H1 (cell line): ENCODE results near the gene FOXL1. TPM values are rescaled to one million over a fixed set of nuclear protein-coding genes. Genes with fewer than 3 reads are reported as not detected.

Source experiments
- CTCF ChIA-PET: fragments of 300-600 bp; sonication (Branson Sonifier 250); formaldehyde crosslinking; loops from one replicate; lab custom pipeline; 2021; ENCODE audit not compliant: partially characterized antibody; lab: Charles Lee
- POLR2A ChIA-PET: fragments of 300-600 bp; sonication (Branson Sonifier 250); formaldehyde crosslinking; loops from one replicate; lab custom pipeline; 2021; ENCODE audit warnings: inconsistent platforms; ENCODE audit not compliant: partially characterized antibody; lab: Charles Lee
- DNase-seq, 2 experiments: peaks; one replicate each; pipeline versions ENCODE4 v3.0.0 to v3.0.0-alpha.2; 2010 to 2022; ENCODE audit warnings: low spot score in 2 of 2, low read depth in 1 of 2, mixed read lengths in 1 of 2
- FAIRE-seq: peaks from 2 replicates; lab custom pipeline; 2011; peaks lifted over from hg19 to GRCh38; lab: Jason Lieb, UNC
- H2AFZ ChIP-seq: 2 replicates; pipeline ENCODE4 v1.8.1; 2012; ENCODE audit warnings: low read length, inconsistent platforms
- H2AK5ac ChIP-seq: 2 replicates; pipeline ENCODE4 v1.6.1; 2013; ENCODE audit warnings: low read depth, low read length
- H2BK120ac ChIP-seq: replicated peaks from 2 replicates; pipeline ENCODE3; 2013; ENCODE audit warnings: low read depth, low read length, inconsistent platforms
- H2BK12ac ChIP-seq: 2 replicates; pipeline ENCODE4 v1.6.1; 2013; ENCODE audit warnings: low read depth, low read length
- H2BK15ac ChIP-seq: 2 replicates; pipeline ENCODE4 v1.6.1; 2013; ENCODE audit warnings: low read length
- H2BK20ac ChIP-seq: 2 replicates; pipeline ENCODE4 v1.6.1; 2013; ENCODE audit warnings: low read length
- H2BK5ac ChIP-seq: 2 replicates; pipeline ENCODE4 v1.6.1; 2013; ENCODE audit warnings: low read depth, low read length
- H3K14ac ChIP-seq: 2 replicates; pipeline ENCODE4 v1.6.1; 2013; ENCODE audit warnings: inconsistent platforms; ENCODE audit not compliant: insufficient read length
- H3K18ac ChIP-seq: 2 replicates; pipeline ENCODE4 v1.6.1; 2013; ENCODE audit warnings: low read length; ENCODE audit errors: extremely low read depth
- H3K23ac ChIP-seq: 2 replicates; pipeline ENCODE4 v1.6.1; 2013; ENCODE audit warnings: inconsistent platforms; ENCODE audit not compliant: insufficient read length
- H3K23me2 ChIP-seq: 2 replicates; pipeline ENCODE4 v1.6.1; 2013; ENCODE audit warnings: low read depth, low read length
- H3K27ac ChIP-seq: 2 replicates; pipeline ENCODE4 v1.6.1; 2011; ENCODE audit warnings: low read depth, low read length, inconsistent platforms
- H3K27me3 ChIP-seq, 4 experiments: replicated peaks in 1 of 4; 1 replicate in 1 of 4; 2 replicates in 3 of 4; pipeline versions ENCODE4 v1.6.1 to v1.8.1; 2011 to 2013; ENCODE audit warnings: low read length in 3 of 4, mild to moderate bottlenecking in 3 of 4, inconsistent platforms in 2 of 4, mixed read lengths in 2 of 4, moderate library complexity in 1 of 4; ENCODE audit not compliant: control insufficient read depth in 3 of 4, insufficient read depth in 3 of 4; ENCODE audit errors: extremely low read depth in 1 of 4
- H3K36me3 ChIP-seq, 4 experiments: 2 replicates each; pipeline versions ENCODE4 v1.6.1 to v1.8.1; 2011 to 2013; ENCODE audit warnings: mild to moderate bottlenecking in 4 of 4, low read length in 3 of 4, moderate library complexity in 2 of 4, control low read depth in 1 of 4, inconsistent platforms in 1 of 4; ENCODE audit not compliant: insufficient read depth in 4 of 4, control insufficient read depth in 2 of 4
- H3K4ac ChIP-seq: replicated peaks from 2 replicates; pipeline ENCODE3; 2013; ENCODE audit warnings: low read length, low read depth, mixed read lengths, inconsistent platforms; ENCODE audit not compliant: insufficient read length
- H3K4me1 ChIP-seq, 4 experiments: replicated peaks in 1 of 4; 1 replicate in 1 of 4; 2 replicates in 3 of 4; pipeline versions ENCODE4 v1.6.1 to v1.8.1; 2011 to 2013; ENCODE audit warnings: low read length in 3 of 4, inconsistent platforms in 2 of 4, mixed read lengths in 1 of 4; ENCODE audit not compliant: insufficient read depth in 4 of 4, control insufficient read depth in 3 of 4
- H3K4me2 ChIP-seq, 2 experiments: 2 replicates each; pipeline versions ENCODE4 v1.6.1 to v1.8.1; 2011 to 2013; ENCODE audit warnings: low read depth in 2 of 2, low read length in 2 of 2, control low read depth in 1 of 2, inconsistent platforms in 1 of 2, mild to moderate bottlenecking in 1 of 2; ENCODE audit not compliant: insufficient read depth in 1 of 2
- H3K4me3 ChIP-seq, 4 experiments: fragments of 200-600, 300-600 bp in 1 of 4; sonication (generic), shearing (Covaris generic), sonication (Bioruptor Twin) in 1 of 4; 2 replicates each; pipeline versions ENCODE4 v1.5.1 to v1.8.1; 2011 to 2016; ENCODE audit warnings: low read length in 4 of 4, low read depth in 3 of 4, control low read depth in 2 of 4, inconsistent platforms in 2 of 4, mild to moderate bottlenecking in 2 of 4, mixed read lengths in 1 of 4, moderate library complexity in 1 of 4; ENCODE audit not compliant: insufficient read depth in 2 of 4; ENCODE audit errors: extremely low read depth in 1 of 4
- H3K56ac ChIP-seq: replicated peaks from 2 replicates; pipeline ENCODE3; 2013; ENCODE audit warnings: low read depth, mild to moderate bottlenecking, mixed read lengths, low read length, inconsistent platforms; ENCODE audit not compliant: insufficient read length
- H3K79me1 ChIP-seq: 2 replicates; pipeline ENCODE4 v1.6.1; 2013; ENCODE audit warnings: low read depth, low read length, control low read depth
- H3K79me2 ChIP-seq, 2 experiments: 2 replicates each; pipeline versions ENCODE4 v1.6.1 to v1.8.1; 2012 to 2013; ENCODE audit warnings: low read length in 2 of 2, mild to moderate bottlenecking in 2 of 2, inconsistent platforms in 1 of 2; ENCODE audit not compliant: insufficient read depth in 2 of 2, control insufficient read depth in 1 of 2
- H3K9ac ChIP-seq, 4 experiments: replicated peaks in 1 of 4; 1 replicate in 1 of 4; 2 replicates in 3 of 4; pipeline versions ENCODE4 v1.6.1 to v1.8.1; 2011 to 2013; ENCODE audit warnings: low read depth in 3 of 4, low read length in 3 of 4, control low read depth in 2 of 4, mild to moderate bottlenecking in 2 of 4, moderate library complexity in 2 of 4, inconsistent platforms in 1 of 4; ENCODE audit errors: extremely low read depth in 1 of 4
- H3K9me3 ChIP-seq, 2 experiments: 2 replicates each; pipeline versions ENCODE4 v1.6.1 to v1.8.1; 2012 to 2013; ENCODE audit warnings: mild to moderate bottlenecking in 2 of 2, moderate library complexity in 2 of 2, control low read depth in 1 of 2, inconsistent platforms in 1 of 2, low read depth in 1 of 2, low read length in 1 of 2, mixed read lengths in 1 of 2; ENCODE audit not compliant: insufficient read depth in 2 of 2
- H4K20me1 ChIP-seq, 2 experiments: replicated peaks in 1 of 2; 2 replicates each; pipeline versions ENCODE3 to v1.8.1; 2011 to 2013; ENCODE audit warnings: inconsistent platforms in 2 of 2, low read length in 2 of 2, mild to moderate bottlenecking in 1 of 2; ENCODE audit not compliant: insufficient read depth in 2 of 2, control insufficient read depth in 1 of 2
- H4K5ac ChIP-seq: 2 replicates; pipeline ENCODE4 v1.6.1; 2013; ENCODE audit warnings: low read length, low read depth, mixed read lengths, inconsistent platforms; ENCODE audit not compliant: insufficient read length
- H4K8ac ChIP-seq: 2 replicates; pipeline ENCODE4 v1.8.0; 2013; ENCODE audit warnings: mild to moderate bottlenecking, moderate library complexity, low read length, inconsistent platforms; ENCODE audit not compliant: insufficient read depth; ENCODE audit errors: extremely low read depth
- H4K91ac ChIP-seq: replicated peaks from 2 replicates; pipeline ENCODE3; 2013; ENCODE audit warnings: low read length, mixed read lengths, inconsistent platforms; ENCODE audit not compliant: insufficient read length
- EZH2 ChIP-seq: fragments of 200-600 bp; sonication (generic); IDR thresholded peaks from 2 replicates; pipeline ENCODE4 v1.7.1; 2012; ENCODE audit warnings: low read depth, mild to moderate bottlenecking, moderate library complexity, low read length, inconsistent platforms; ENCODE audit not compliant: severe bottlenecking
- FOSL1 ChIP-seq: IDR thresholded peaks from 2 replicates; pipeline ENCODE4 v1.6.1; 2011; ENCODE audit warnings: mild to moderate bottlenecking, low read depth, low read length, moderate library complexity; ENCODE audit not compliant: insufficient read depth
- WGBS, 2 experiments: shearing (Covaris generic) in 1 of 2; methylation state at CpG; one replicate each; pipeline versions ENCODE4 v1.1.6 to v1.1.7; 2013 to 2015; ENCODE audit warnings: low lambda C conversion rate in 2 of 2, mixed read lengths in 2 of 2, inconsistent platforms in 1 of 2, low coverage in 1 of 2, missing lambda C conversion rate in 1 of 2; ENCODE audit not compliant: insufficient replicate concordance in 2 of 2, insufficient coverage in 1 of 2, insufficient read length in 1 of 2; ENCODE audit errors: extremely low coverage in 1 of 2, missing lambda C conversion rate in 1 of 2; 5-methylcytosine and 5-hydroxymethylcytosine counted together
- polyA plus RNA-seq, 7 experiments: library from polyadenylated mRNA; depleted of rRNA in 3 of 7; stranded (reverse) in 5 of 7; unstranded in 2 of 7; fragments of >200 nt in 5 of 7; fragments of 200-250 nt in 2 of 7; gene quantifications; 1 replicate in 5 of 7; 2 replicates in 1 of 7; 4 replicates in 1 of 7; pipeline versions ENCODE4 v1.2.1 to v1.2.3, GENCODE V29; 2011 to 2013; ENCODE audit warnings: missing spikeins in 2 of 7, mixed read lengths in 2 of 7
- total RNA-seq: library from RNA; stranded (reverse); fragmentation: NEBNext Ultra II Directional; extraction: Animal tissue kit (Norgen Biotek cat#: 25700); gene quantifications from 2 replicates; pipeline ENCODE4 v1.2.1, GENCODE V29; 2021

FOXL1 gene
- total and polyA plus RNA-seq, 2 of the 8 experiments (the other 6 are each of a cell fraction or from before 2014, with no cell fraction given) = 0.03 TPM; not detected in 1

GRCh38 chr16:86572606-86573005 lies 5.7 kb upstream of the FOXL1 start:
- peaks cover 90 to 100% (median 95%) of the 10 kb centered on the region in 4 experiments for H3K27me3 ChIP-seq
- H4K8ac ChIP-seq = no peak overlapping the region
- no peak overlapping the region for H3K14ac ChIP-seq
- H3K4me1 ChIP-seq = peaks cover 14 to 51% (median 26%) of the 10 kb centered on the region in 4 experiments
- peak overlapping the region; percentile 72; the same call in 1 of the 2 replicates for H2BK20ac ChIP-seq
- WGBS, 2 experiments = 23% methylated on average over 8 of the region's 8 CpGs; no CpG with 5 or more reads in 1 of the 2 experiments
- no peak overlapping the region for H4K5ac ChIP-seq
- peaks cover 19 to 21% of the 10 kb centered on the region in 2 experiments for H4K20me1 ChIP-seq
- peaks cover 0 to 8% (median 0%) of the 10 kb centered on the region in 4 experiments; a peak in 1 of 8 replicates for H3K36me3 ChIP-seq
- no peak overlapping the region for H3K56ac ChIP-seq
- H2BK12ac ChIP-seq = peak overlapping the region; percentile 95
- H3K79me2 ChIP-seq = no peaks in the 10 kb centered on the region
- no peak overlapping the region for H3K23ac ChIP-seq
- H4K91ac ChIP-seq = no peak overlapping the region
- TF ChIP-seq FOSL1 = no peak
- peak; percentile 41 for TF ChIP-seq EZH2
- peak overlapping the region; percentile 44 to 61; a peak in 3 of 4 replicates for H3K4me2 ChIP-seq
- no peak overlapping the region for H3K27ac ChIP-seq
- H3K9ac ChIP-seq = no peak overlapping the region
- no peak overlapping the region for H2BK120ac ChIP-seq
- H2AFZ ChIP-seq = no peak overlapping the region
- H3K9me3 ChIP-seq = no peaks in the 10 kb centered on the region; a peak in 1 of 4 replicates
- FAIRE-seq = no peak
- H2BK5ac ChIP-seq = no peak overlapping the region; the same call in 1 of the 2 replicates
- peaks cover 8% of the 10 kb centered on the region; the same call in 1 of the 2 replicates for H3K23me2 ChIP-seq
- no peak for DNase-seq
- no peaks in the 10 kb centered on the region for H3K79me1 ChIP-seq
- ChIA-PET POLR2A (no interaction called here), CTCF (interaction anchor here (1.0 to 1.4 kb wide), 4 partner anchors 8 to 705 kb away, joined by 3 to 7 read pairs (median 4); no protein-coding TSS in a partner anchor)
- H3K18ac ChIP-seq = 0 out of 2 replicates have a peak overlapping the region, but pooled peaks have one; percentile 48
- no peak overlapping the region for H3K4ac ChIP-seq
- H3K4me3 ChIP-seq = peak overlapping the region in 2 of 4 experiments; percentile 3 to 31; a peak in 1 of 8 replicates
- H2BK15ac ChIP-seq = peak overlapping the region; percentile 88; the same call in 1 of the 2 replicates
- H2AK5ac ChIP-seq = peak overlapping the region; percentile 80; the same call in 1 of the 2 replicates
